Subcutaneous adipose tissue (tissue), 4 donors: ENCODE data around the gene SENP5. TPM values are rescaled to one million over a fixed set of nuclear protein-coding genes. Genes with fewer than 3 reads are reported as not detected.

ENCODE experiments used
- CTCF ChIP-seq: fragments of 450-650 bp; IDR thresholded peaks from one replicate; pipeline ENCODE4 v1.5.1; 2016; ENCODE audit warnings: low read depth, mild to moderate bottlenecking, control low read depth, antibody characterized with exemption, moderate library complexity
- total RNA-seq, 4 donors: library from RNA; depleted of rRNA; stranded (reverse); fragments of >200 nt; gene quantifications; one replicate each; pipeline ENCODE4 v1.1.0, GENCODE V29; 2016

The SENP5 gene
- total RNA-seq, 4 donors from 2014 or later: 35.7 to 48.3 (median 45.1) TPM

DNA sequence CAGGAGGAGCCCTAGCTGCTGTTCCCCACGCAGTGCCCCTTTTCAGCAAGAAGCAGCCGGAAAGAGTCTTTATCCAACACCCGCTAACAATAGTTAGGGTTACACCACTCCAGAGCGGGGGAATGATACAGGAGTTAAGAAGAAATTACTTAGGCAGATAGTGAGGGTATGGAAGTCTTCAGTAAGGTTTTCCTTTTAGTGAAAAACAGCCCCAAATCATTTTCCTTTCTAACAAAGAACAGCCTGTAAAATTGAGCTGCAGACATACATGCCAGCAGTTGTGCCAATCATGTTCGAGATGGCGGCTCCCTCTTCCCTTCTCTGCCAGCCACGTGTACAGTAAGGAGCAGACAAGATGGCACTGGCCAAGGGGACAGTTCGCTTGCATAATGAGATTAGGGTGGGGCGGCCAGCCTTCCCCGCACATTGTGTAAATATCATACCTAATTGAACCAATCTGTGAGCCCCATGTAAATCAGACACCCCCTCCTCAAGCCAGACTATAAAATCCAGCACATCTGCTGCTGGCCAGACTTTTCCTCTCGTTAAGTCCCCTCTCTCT lies 18.5 kb upstream of the SENP5 start:
- TF ChIP-seq CTCF: no peak

DNA sequence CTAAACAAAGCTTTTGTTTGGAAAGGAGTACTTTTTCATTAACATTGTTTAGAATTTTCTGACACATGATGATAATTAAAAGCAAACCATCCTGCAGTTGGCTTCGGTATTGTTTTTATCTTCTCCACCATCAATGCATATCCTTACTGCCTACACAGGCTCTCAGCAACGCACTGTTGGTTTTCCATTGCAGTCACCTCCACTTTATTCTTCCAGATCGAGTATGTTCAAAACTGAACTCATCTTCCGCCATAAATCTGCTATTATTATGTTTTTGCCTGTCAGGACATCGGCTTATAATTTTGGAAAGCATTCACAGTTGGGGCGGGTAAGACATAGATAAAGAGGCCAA lies 589 bp upstream of the SENP5 start:
- TF ChIP-seq CTCF: no peak

DNA sequence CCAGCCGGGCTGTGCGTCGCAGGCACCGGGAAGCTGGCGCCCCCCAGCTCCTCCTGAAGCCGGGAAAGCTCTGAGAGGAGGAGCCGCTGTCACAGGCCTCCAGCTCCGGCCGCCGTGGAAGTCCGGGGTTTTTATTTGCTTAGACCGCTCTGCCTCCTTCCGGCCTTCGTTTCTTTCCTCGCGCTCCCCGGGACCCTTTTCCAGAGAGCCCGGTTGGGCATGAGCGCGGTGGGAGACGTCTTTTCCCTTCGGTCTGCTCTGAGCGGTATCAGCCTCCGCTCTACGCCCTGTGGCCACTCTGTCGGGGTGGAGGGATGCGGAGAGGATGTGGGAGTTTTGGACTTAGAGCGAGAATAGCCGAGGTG lies 559 bp downstream of the SENP5 start:
- no peak for TF ChIP-seq CTCF

DNA sequence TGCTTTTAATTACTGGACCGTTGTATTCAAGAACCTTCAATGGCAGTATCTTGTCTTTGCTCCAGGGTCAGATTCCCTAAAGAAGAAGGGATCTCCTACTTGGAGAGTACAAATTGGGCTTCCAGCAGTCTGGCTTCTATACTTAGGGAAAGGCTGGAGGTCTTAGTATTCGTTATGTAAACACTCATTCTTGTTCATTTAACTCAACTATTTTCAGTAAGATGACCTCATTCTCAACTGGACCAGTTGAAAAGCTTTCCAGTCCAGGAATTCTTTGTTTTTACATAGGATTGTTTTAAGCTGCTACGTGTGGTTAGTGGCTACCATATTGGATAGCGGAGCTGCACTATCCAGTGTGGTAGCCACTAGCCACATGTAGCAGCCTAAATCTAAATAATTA lies 4.6 kb downstream of the SENP5 start:
- TF ChIP-seq CTCF: no peak

DNA sequence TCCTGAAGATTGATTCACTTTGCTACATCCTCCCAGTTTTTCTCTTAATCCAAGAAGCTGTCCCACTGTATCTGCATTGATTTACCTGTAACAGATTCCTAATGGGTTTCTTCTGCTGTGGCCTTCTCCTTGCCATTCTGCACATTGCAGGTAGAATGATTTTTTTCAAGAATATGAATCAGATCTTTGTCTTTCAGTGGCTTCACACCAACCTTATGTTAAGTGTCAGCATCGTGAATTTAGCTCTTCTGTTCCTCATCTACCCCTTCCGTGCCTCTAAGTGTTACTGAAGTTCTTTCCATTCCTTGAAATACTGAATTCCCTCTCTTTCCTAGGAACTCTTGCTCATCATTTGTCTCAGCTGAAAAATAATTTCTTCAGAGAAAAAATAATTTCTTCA lies 7.5 kb downstream of the SENP5 start:
- no peak for TF ChIP-seq CTCF

- TF ChIP-seq CTCF: no peak
These were observed 15.6 kb downstream of the SENP5 start for GRCh38 chr3:196883361-196883760.

DNA sequence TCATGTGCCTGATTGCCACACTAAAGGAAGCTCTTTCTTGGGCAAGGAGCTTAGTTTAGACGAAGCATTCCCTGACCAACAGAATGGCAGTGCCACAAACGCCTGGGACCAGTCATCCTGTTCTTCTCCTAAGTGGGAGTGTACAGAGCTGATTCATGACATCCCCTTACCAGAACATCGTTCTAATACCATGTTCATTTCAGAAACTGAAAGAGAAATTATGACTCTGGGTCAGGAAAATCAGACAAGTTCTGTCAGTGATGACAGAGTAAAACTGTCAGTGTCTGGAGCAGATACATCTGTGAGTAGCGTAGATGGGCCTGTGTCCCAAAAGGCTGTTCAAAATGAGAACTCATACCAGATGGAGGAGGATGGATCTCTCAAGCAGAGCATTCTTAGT lies 18.4 kb downstream of the SENP5 start:
- no peak for TF ChIP-seq CTCF
